ENCODE results near the gene CD200R1L. TPM values are rescaled to one million over a fixed set of nuclear protein-coding genes. Genes with fewer than 3 reads are reported as not detected.

CD200R1L gene
- total and polyA plus RNA-seq, 9 of the 15 experiments (the other 6 are each of a cell fraction or from before 2014, with no cell fraction given), result not detected

- intact Hi-C loops (cut with micrococcal nuclease), result loop anchor here (2.0 to 5.0 kb wide), 4 partner anchors 77 to 230 kb away; partner anchors contain the start of gene CD200R1
- peak; percentile 73 for ATAC-seq
- peak in 2 of 4 experiments; percentile 19 to 40 for DNase-seq (ENCODE audit: extremely low read depth in 1 of 4, low spot score in 3 of 4)
- peak overlapping the region in 1 of 2 experiments; percentile 12; a peak in 1 of 4 replicates for H3K9ac ChIP-seq (ENCODE audit: insufficient read depth in 1 of 2, low read depth in 2 of 2, low read length in 2 of 2)
- H3K27me3 ChIP-seq (ENCODE audit: control insufficient read depth in 2 of 2, insufficient read depth in 2 of 2, low read length in 2 of 2), result no peaks in the 10 kb centered on the region
- H3K4me1 ChIP-seq (replicated peaks in 1 of 2; ENCODE audit: control insufficient read depth in 2 of 2, insufficient read depth in 2 of 2, low read length in 2 of 2), result peaks cover 4 to 27% of the 10 kb centered on the region in 2 experiments
- POLR2A ChIA-PET, result interaction anchor here (0.6 kb wide), 1 partner anchor 798 kb away, joined by 4 read pairs; no protein-coding TSS in a partner anchor
- BruUV-seq (replicated peaks), result no TSS peak
- no peak overlapping the region for H3K4me2 ChIP-seq (ENCODE audit: insufficient read depth, low read length)
- CTCF ChIA-PET (ENCODE audit: low intra/inter-chr PET ratio), result no interaction called here
- H3K27ac ChIP-seq (ENCODE audit: extremely low read depth, low read depth, low read length), result 0 out of 3 replicates have a peak overlapping the region, but pooled peaks have one; percentile 11
- no peaks in the 10 kb centered on the region for H4K20me1 ChIP-seq (replicated peaks; ENCODE audit: control insufficient read depth, insufficient read depth, low read length)
- H3K9me3 ChIP-seq (replicated peaks; ENCODE audit: control insufficient read depth, insufficient read depth, low read depth, low read length), result no peaks in the 10 kb centered on the region
- no peaks in the 10 kb centered on the region for H3K9me1 ChIP-seq (ENCODE audit: control insufficient read depth, insufficient read depth, low read length)
- H3K4me3 ChIP-seq, result no peak overlapping the region
- H3K79me2 ChIP-seq (ENCODE audit: control insufficient read depth, insufficient read depth, low read length), result no peaks in the 10 kb centered on the region
- in situ Hi-C loops (cut with MboI), result no loop called here
- H3K36me3 ChIP-seq (ENCODE audit: control insufficient read depth, insufficient read depth, low read length), result no peaks in the 10 kb centered on the region
- peak; percentile 23 for FAIRE-seq
- H2AFZ ChIP-seq (ENCODE audit: low read depth, low read length), result no peak overlapping the region
- 5% methylated on average over 8 of the region's 8 CpGs for WGBS (ENCODE audit: insufficient coverage, low coverage, missing lambda C conversion rate)
- TF ChIP-seq NCOR1 (IDR thresholded peaks at IDR 0.05), result peak; percentile 25; the same call in 1 of the 2 replicates
- TF ChIP-seq SMAD4 (CRISPR knock-in tag; conservative IDR thresholded peaks at IDR 0.05), result no peak
- no peak for TF ChIP-seq MXI1 (IDR thresholded peaks at IDR 0.05; ENCODE audit: low read depth, low read length)
- TF ChIP-seq HNRNPUL1 (IDR thresholded peaks at IDR 0.05; ENCODE audit: low read length), result no peak
- TF ChIP-seq TEAD4 (IDR thresholded peaks at IDR 0.05; ENCODE audit: low read length), result peak; percentile 49; the same call in 1 of the 2 replicates
- TF ChIP-seq TEAD4 (CRISPR knock-in tag; IDR thresholded peaks at IDR 0.05; ENCODE audit: borderline replicate concordance), result no peak
- no peak for TF ChIP-seq KDM5B (IDR thresholded peaks at IDR 0.05; ENCODE audit: insufficient replicate concordance, low read depth, low read length)
- no peak for TF ChIP-seq POLR2AphosphoS2 (IDR thresholded peaks at IDR 0.05; ENCODE audit: low read length)
- no peak for TF ChIP-seq CCNT2 (IDR thresholded peaks at IDR 0.05; ENCODE audit: borderline replicate concordance, extremely low read depth, insufficient read length, low read depth, low read length)
- TF ChIP-seq RFX5 (IDR thresholded peaks at IDR 0.05; ENCODE audit: low read depth, low read length), result no peak
- TF ChIP-seq GATA2 (CRISPR knock-in tag; IDR thresholded peaks at IDR 0.05), result no peak
- no peak for TF ChIP-seq SNAPC5 (CRISPR knock-in tag; IDR thresholded peaks at IDR 0.05)
- TF ChIP-seq HINFP (tag; conservative IDR thresholded peaks at IDR 0.05; ENCODE audit: low read depth), result peak; percentile 88
- TF ChIP-seq CBFA2T2 (conservative IDR thresholded peaks at IDR 0.05), result 0 out of 2 replicates have a peak, but pooled peaks have one; percentile 22
- TF ChIP-seq HDGF (IDR thresholded peaks at IDR 0.05), result no peak
- TF ChIP-seq CBFA2T3 (IDR thresholded peaks at IDR 0.05), result peak; percentile 67
- no peak for TF ChIP-seq ZNF280B (CRISPR knock-in tag; IDR thresholded peaks at IDR 0.05)
- 0 out of 2 replicates have a peak, but pooled peaks have one; percentile 12 for TF ChIP-seq ZBTB9 (CRISPR knock-in tag; IDR thresholded peaks at IDR 0.05)
- TF ChIP-seq ILF3 (IDR thresholded peaks at IDR 0.05; ENCODE audit: borderline replicate concordance), result no peak
Observed at GRCh38 chr3:112811917-112812660, 34.6 kb downstream of the CD200R1L start.
